GM10248 (cell line): Measurements from ENCODE around the gene SMAD6.

ENCODE experiments used
- CTCF ChIA-PET: fragments of 300-600 bp; sonication (Branson Sonifier 250); formaldehyde crosslinking; extraction: SDS; loops from one replicate; lab custom pipeline; 2021; ENCODE audit warnings: antibody characterized with exemption; lab: Yijun Ruan, JAX
- POLR2A ChIA-PET: fragments of 350-650 bp; sonication (Branson Sonifier 250); formaldehyde crosslinking; extraction: SDS; loops from one replicate; lab custom pipeline; 2020; ENCODE audit warnings: antibody characterized with exemption; lab: Yijun Ruan, JAX
- DNase-seq: peaks from one replicate; pipeline ENCODE4 v3.0.0; 2012; ENCODE audit errors: extremely low spot score
- TF ChIP-seq, protein P1 (sequence below): IDR thresholded peaks from 2 replicates; pipeline ENCODE4 v1.5.1; 2012; ENCODE audit warnings: mild to moderate bottlenecking, low read depth; ENCODE audit errors: extremely low read depth, missing control alignments, control extremely low read depth

Gene SMAD6

DNA sequence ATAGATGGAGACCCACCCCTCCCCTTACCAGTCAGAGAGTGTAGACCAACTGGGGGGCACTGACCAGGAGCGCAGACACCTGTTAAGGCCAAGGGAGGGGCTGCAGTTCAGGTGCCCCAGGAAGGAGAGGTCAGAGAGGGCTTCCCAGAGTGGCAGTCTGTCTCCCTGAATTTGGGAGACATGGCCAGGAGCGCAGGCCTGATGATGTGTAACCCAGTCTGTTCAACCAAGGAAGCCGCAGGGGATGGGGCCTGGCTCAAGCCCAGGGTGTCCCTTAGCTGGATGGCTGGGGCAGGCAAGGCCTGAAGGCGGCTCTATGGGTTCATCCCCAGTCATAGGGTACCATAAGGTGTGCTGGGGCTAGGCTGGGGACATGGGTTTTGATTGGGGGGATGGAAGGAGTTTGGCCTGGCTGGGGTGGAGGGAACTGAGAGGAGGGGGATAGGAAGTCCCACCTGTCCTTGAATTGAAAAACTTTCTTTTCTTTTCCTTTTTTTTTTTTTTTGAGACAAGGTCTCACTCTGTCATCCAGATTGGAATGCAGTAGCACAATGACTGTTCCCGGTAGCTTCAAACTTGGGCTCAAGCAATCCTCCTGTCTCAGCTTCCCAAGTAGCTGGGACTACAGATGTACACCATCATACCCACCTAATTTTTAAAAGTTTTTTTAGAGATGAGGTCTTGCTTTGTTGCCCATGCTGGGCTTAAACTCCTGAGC lies 75.7 kb downstream of the SMAD6 start:
- no peak for DNase-seq
- ChIA-PET CTCF (interaction anchor here (1.8 to 2.1 kb wide), 3 partner anchors 73 to 175 kb away, joined by 6 to 10 read pairs (median 8); no protein-coding TSS in a partner anchor), POLR2A (no interaction called here)
- TF ChIP-seq, protein P1, sequence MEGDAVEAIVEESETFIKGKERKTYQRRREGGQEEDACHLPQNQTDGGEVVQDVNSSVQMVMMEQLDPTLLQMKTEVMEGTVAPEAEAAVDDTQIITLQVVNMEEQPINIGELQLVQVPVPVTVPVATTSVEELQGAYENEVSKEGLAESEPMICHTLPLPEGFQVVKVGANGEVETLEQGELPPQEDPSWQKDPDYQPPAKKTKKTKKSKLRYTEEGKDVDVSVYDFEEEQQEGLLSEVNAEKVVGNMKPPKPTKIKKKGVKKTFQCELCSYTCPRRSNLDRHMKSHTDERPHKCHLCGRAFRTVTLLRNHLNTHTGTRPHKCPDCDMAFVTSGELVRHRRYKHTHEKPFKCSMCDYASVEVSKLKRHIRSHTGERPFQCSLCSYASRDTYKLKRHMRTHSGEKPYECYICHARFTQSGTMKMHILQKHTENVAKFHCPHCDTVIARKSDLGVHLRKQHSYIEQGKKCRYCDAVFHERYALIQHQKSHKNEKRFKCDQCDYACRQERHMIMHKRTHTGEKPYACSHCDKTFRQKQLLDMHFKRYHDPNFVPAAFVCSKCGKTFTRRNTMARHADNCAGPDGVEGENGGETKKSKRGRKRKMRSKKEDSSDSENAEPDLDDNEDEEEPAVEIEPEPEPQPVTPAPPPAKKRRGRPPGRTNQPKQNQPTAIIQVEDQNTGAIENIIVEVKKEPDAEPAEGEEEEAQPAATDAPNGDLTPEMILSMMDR, result no peak

GRCh38 chr15:66778314-66778665 lies 76.3 kb downstream of the SMAD6 start:
- CTCF ChIA-PET, result interaction anchor here (1.8 to 2.1 kb wide), 3 partner anchors 73 to 176 kb away, joined by 6 to 10 read pairs (median 8); no protein-coding TSS in a partner anchor
- no peak for DNase-seq
- POLR2A ChIA-PET, result no interaction called here

GRCh38 chr15:66778716-66779115 lies 76.7 kb downstream of the SMAD6 start:
- no peak for DNase-seq
- TF ChIP-seq, protein P1, result no peak
- ChIA-PET CTCF (interaction anchor here (1.8 to 2.1 kb wide), 3 partner anchors 72 to 176 kb away, joined by 6 to 10 read pairs (median 8); no protein-coding TSS in a partner anchor), POLR2A (no interaction called here)

More at GRCh38 chr15:66778314-66778665, 76.3 kb downstream of the SMAD6 start:
- TF ChIP-seq, protein P1, result no peak

- DNase-seq, result no peak
- ChIA-PET POLR2A (no interaction called here), CTCF (interaction anchor here (0.7 to 2.1 kb wide), 5 partner anchors 11 to 161 kb away, joined by 3 to 8 read pairs (median 4); no protein-coding TSS in a partner anchor)
- TF ChIP-seq, protein P1, result no peak
Measured at GRCh38 chr15:66779331-66780009, 77.4 kb downstream of the SMAD6 start.

DNA sequence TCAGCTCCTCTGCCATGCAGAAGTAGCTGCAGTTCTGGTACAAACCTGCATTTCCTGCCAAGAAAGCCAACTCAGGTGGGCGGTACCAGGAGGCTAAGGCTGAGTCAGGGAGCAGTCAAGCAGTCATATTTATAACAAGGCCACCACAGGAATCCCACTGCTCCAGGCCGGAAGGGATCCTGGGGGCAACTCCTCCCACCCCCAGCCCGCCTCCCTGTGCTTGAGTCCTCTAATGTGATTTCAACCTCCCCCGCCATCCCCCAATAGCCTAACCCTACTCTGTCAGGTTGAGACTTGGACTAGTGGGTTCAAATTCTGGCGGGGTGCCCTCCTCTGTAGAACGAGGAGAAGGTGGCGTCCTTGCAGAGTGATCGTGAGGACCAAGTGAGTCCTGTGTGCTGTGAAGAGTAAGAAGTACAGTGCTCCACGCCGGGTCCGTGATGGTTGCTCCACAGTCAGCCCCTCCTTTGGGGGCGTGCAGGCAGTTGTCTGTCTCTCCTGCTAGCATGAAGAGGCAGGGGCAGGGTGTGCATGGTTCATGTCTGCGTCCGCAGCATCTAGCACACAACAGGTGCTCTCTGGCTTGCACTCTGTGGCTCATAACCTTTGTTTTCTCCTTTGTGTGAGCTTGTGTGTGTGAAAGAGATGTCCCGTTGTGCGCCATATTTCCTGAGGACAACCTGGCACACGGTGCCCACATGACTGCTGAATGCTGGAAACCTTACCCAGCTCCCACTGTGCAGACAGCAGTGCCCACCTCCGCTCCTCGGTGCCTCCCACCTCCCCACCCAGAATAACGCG lies 78.3 kb downstream of the SMAD6 start:
- ChIA-PET CTCF (interaction anchor here (0.8 to 2.1 kb wide), 4 partner anchors 10 to 71 kb away, joined by 3 to 8 read pairs (median 4); no protein-coding TSS in a partner anchor), POLR2A (no interaction called here)
- no peak for DNase-seq
- TF ChIP-seq, protein P1, result no peak
